Lower lobe of right lung (tissue), 2 donors: ENCODE results near the gene MAN2A1. TPM values are rescaled to one million over a fixed set of nuclear protein-coding genes. Genes with fewer than 3 reads are reported as not detected.

Experiments
- ATAC-seq, 2 donors: fragments of 200-7000 bp; cut with Tn5 transposase; one replicate each; pipeline ENCODE4 v1.9.1; 2020 to 2022; ENCODE audit warnings: mild to moderate bottlenecking in 2 of 2, moderate library complexity in 2 of 2
- DNase-seq: peaks from one replicate; pipeline ENCODE4 v3.0.0-alpha.2; 2020
- H3K27ac ChIP-seq: fragments of 200-600 bp; one replicate; pipeline ENCODE4 v1.8.0; 2022
- H3K27me3 ChIP-seq: fragments of 200-600 bp; one replicate; pipeline ENCODE4 v1.8.0; 2022; ENCODE audit warnings: low read depth
- H3K36me3 ChIP-seq: fragments of 200-600 bp; one replicate; pipeline ENCODE4 v1.8.0; 2022; ENCODE audit warnings: mild to moderate bottlenecking
- H3K4me1 ChIP-seq: fragments of 200-600 bp; one replicate; pipeline ENCODE4 v1.8.0; 2022
- H3K4me3 ChIP-seq: fragments of 200-600 bp; one replicate; pipeline ENCODE4 v1.8.0; 2022; ENCODE audit warnings: mild to moderate bottlenecking
- H3K9me3 ChIP-seq: fragments of 200-600 bp; one replicate; pipeline ENCODE4 v1.8.0; 2022
- CTCF ChIP-seq: fragments of 200-600 bp; IDR thresholded peaks from one replicate; pipeline ENCODE4 v1.8.0; 2022; ENCODE audit warnings: antibody characterized with exemption, mild to moderate bottlenecking
- intact Hi-C: fragments of 100-400 bp; cut with DNase I; formaldehyde crosslinking; loops from one replicate; pipeline ENCODE4 v1.11.0; 2022
- total RNA-seq: library from RNA; stranded (reverse); fragmentation: NEBNext Ultra II Directional; extraction: Animal tissue kit (Norgen Biotek cat#: 25700); gene quantifications from one replicate; pipeline ENCODE4 v1.2.1, GENCODE V29; 2021
- donor health status: DM: no; HTN: yes; CAD: no; lungs with severe emphysema.

The MAN2A1 gene
- total RNA-seq, 1 donor from 2014 or later = 42.9 TPM

- Histone ChIP-seq H3K9me3 (no peaks in the 10 kb centered on the region), H3K27me3 (no peaks in the 10 kb centered on the region), H3K36me3 (no peaks in the 10 kb centered on the region), H3K4me3 (no peak overlapping the region), H3K4me1 (peaks cover 26% of the 10 kb centered on the region), H3K27ac (peak overlapping the region; percentile 10)
- DNase-seq = no peak
- TF ChIP-seq CTCF = no peak
- peak; percentile 46 to 56 for ATAC-seq
- intact Hi-C loops = no loop called here
Observed at GRCh38 chr5:109743041-109743531, 53.4 kb downstream of the MAN2A1 start.

GRCh38 chr5:109743770-109744212 lies 54.1 kb downstream of the MAN2A1 start:
- H3K36me3 ChIP-seq = no peaks in the 10 kb centered on the region
- peaks cover 26% of the 10 kb centered on the region for H3K4me1 ChIP-seq
- peak overlapping the region; percentile 10 for H3K27ac ChIP-seq
- no peak overlapping the region for H3K4me3 ChIP-seq
- intact Hi-C loops = no loop called here
- ATAC-seq (peak; percentile 57 to 72), DNase-seq (no peak)
- H3K27me3 ChIP-seq = no peaks in the 10 kb centered on the region
- no peak for TF ChIP-seq CTCF
- no peaks in the 10 kb centered on the region for H3K9me3 ChIP-seq

GRCh38 chr5:109744261-109744660 lies 54.5 kb downstream of the MAN2A1 start:
- TF ChIP-seq CTCF = no peak
- Histone ChIP-seq H3K4me1 (peaks cover 25% of the 10 kb centered on the region), H3K9me3 (no peaks in the 10 kb centered on the region), H3K36me3 (no peaks in the 10 kb centered on the region), H3K27me3 (no peaks in the 10 kb centered on the region), H3K4me3 (no peak overlapping the region), H3K27ac (no peak overlapping the region)
- no peak for DNase-seq
- intact Hi-C loops = no loop called here
- ATAC-seq = no peak

- intact Hi-C loops = no loop called here
- Histone ChIP-seq H3K4me3 (no peak overlapping the region), H3K4me1 (peaks cover 6% of the 10 kb centered on the region), H3K27me3 (no peaks in the 10 kb centered on the region), H3K27ac (no peak overlapping the region), H3K36me3 (no peaks in the 10 kb centered on the region), H3K9me3 (no peaks in the 10 kb centered on the region)
- no peak for ATAC-seq
- no peak for DNase-seq
- TF ChIP-seq CTCF = no peak
Observed at GRCh38 chr5:109748546-109748945, 58.8 kb downstream of the MAN2A1 start.

GRCh38 chr5:109750463-109750862 lies 60.7 kb downstream of the MAN2A1 start:
- DNase-seq (no peak), ATAC-seq (no peak)
- Histone ChIP-seq H3K4me3 (no peak overlapping the region), H3K27ac (no peak overlapping the region), H3K4me1 (no peaks in the 10 kb centered on the region), H3K36me3 (no peaks in the 10 kb centered on the region), H3K9me3 (no peaks in the 10 kb centered on the region), H3K27me3 (no peaks in the 10 kb centered on the region)
- TF ChIP-seq CTCF = no peak
- intact Hi-C loops = no loop called here

GRCh38 chr5:109753279-109753678 lies 63.6 kb downstream of the MAN2A1 start:
- TF ChIP-seq CTCF = no peak
- intact Hi-C loops = no loop called here
- DNase-seq = no peak
- Histone ChIP-seq H3K9me3 (no peaks in the 10 kb centered on the region), H3K4me3 (no peak overlapping the region), H3K27me3 (no peaks in the 10 kb centered on the region), H3K36me3 (peaks cover 5% of the 10 kb centered on the region), H3K27ac (no peak overlapping the region), H3K4me1 (no peaks in the 10 kb centered on the region)
- ATAC-seq = no peak
